Measurements from ENCODE around the gene KIF26A. TPM values are rescaled to one million over a fixed set of nuclear protein-coding genes. Genes with fewer than 3 reads are reported as not detected.

Gene KIF26A
- total and polyA plus RNA-seq, 2 of the 13 experiments (the other 11 are each of a cell fraction or from before 2014, with no cell fraction given) = not detected

GRCh38 chr14:104103446-104104075, 34.8 kb upstream of the KIF26A start (continued):
- no peak for TF ChIP-seq LRRFIP1 (CRISPR knock-in tag; conservative IDR thresholded peaks at IDR 0.05)
- no peak for TF ChIP-seq SMAD9 (CRISPR knock-in tag; IDR thresholded peaks at IDR 0.05)
- no peak for TF ChIP-seq GFI1 (CRISPR knock-in tag; IDR thresholded peaks at IDR 0.05; ENCODE audit: borderline replicate concordance)
- TF ChIP-seq ZNF562 (CRISPR knock-in tag; IDR thresholded peaks at IDR 0.05; ENCODE audit: borderline replicate concordance) = no peak
- no peak for TF ChIP-seq ZNF530 (CRISPR knock-in tag; IDR thresholded peaks at IDR 0.05; ENCODE audit: low read depth)

GRCh38 chr14:104104076-104104901, 34.1 kb upstream of the KIF26A start:
- H3K9ac ChIP-seq (ENCODE audit: insufficient read depth, low read depth, low read length) = no peak overlapping the region
- H3K4me3 ChIP-seq (replicated peaks in 1 of 3; ENCODE audit: insufficient read depth in 1 of 3, low read depth in 2 of 3, low read length in 3 of 3) = no peak overlapping the region
- in situ Hi-C loops (cut with HindIII; ENCODE audit: extremely low pct_ligation_motif_present, low pct_unique_long_range_greater_than_20kb) = no loop called here
- no peak for ATAC-seq
- DNase-seq (ENCODE audit: low spot score) = no peak
- WGBS (ENCODE audit: low lambda C conversion rate) = 49% methylated on average over 9 of the region's 35 CpGs
- H3K9me3 ChIP-seq (ENCODE audit: low read length) = no peaks in the 10 kb centered on the region
- no TSS peak for BruUV-seq (replicated peaks)
- no peak overlapping the region for H3K27ac ChIP-seq (ENCODE audit: extremely low read length, insufficient read depth, low read length)
- ChIA-PET POLR2A (no interaction called here), CTCF (ENCODE audit: low intra/inter-chr PET ratio, low total read pairs) (no interaction called here)
- H3K4me2 ChIP-seq (ENCODE audit: low read depth, low read length) = no peak overlapping the region
- no peaks in the 10 kb centered on the region for H3K36me3 ChIP-seq (replicated peaks in 1 of 2; ENCODE audit: control insufficient read depth in 1 of 2, insufficient read depth in 2 of 2, low read length in 2 of 2)
- no peaks in the 10 kb centered on the region for H3K4me1 ChIP-seq (ENCODE audit: insufficient read depth, low read length)
- no peak for FAIRE-seq
- H3K79me2 ChIP-seq (ENCODE audit: insufficient read depth, low read length) = no peaks in the 10 kb centered on the region
- no peak overlapping the region for H2AFZ ChIP-seq (ENCODE audit: low read length)
- peaks cover 11 to 43% of the 10 kb centered on the region in 2 experiments for H3K27me3 ChIP-seq (ENCODE audit: control insufficient read depth in 1 of 2, insufficient read depth in 2 of 2, low read length in 2 of 2)
- no peaks in the 10 kb centered on the region for H4K20me1 ChIP-seq (ENCODE audit: insufficient read depth, low read length)
- intact Hi-C loops (cut with micrococcal nuclease; ENCODE audit: unreplicated experiment) = no loop called here
- TF ChIP-seq LBX2 (CRISPR knock-in tag; IDR thresholded peaks at IDR 0.05; ENCODE audit: borderline replicate concordance) (no peak), CHD2 (IDR thresholded peaks at IDR 0.05; ENCODE audit: low read depth, low read length) (no peak), SPEN (CRISPR knock-in tag; IDR thresholded peaks at IDR 0.05; ENCODE audit: low read depth) (no peak), RFX3 (CRISPR knock-in tag; IDR thresholded peaks at IDR 0.05) (no peak), ZNF746 (CRISPR knock-in tag; IDR thresholded peaks at IDR 0.05) (no peak), AKNA (CRISPR knock-in tag; IDR thresholded peaks at IDR 0.05; ENCODE audit: borderline replicate concordance) (no peak), ARNT2 (CRISPR knock-in tag; IDR thresholded peaks at IDR 0.05; ENCODE audit: low read depth) (no peak)

Data from HepG2 (cell line).